Tibial artery (tissue), 4 donors: ENCODE measurements around the gene CROCC2.

Source experiments
- DNase-seq, 2 donors: peaks; one replicate each; pipeline ENCODE4 v3.0.0-alpha.2; 2019
- H3K27ac ChIP-seq, 2 donors: fragments of 200-600 bp; sonication (generic) in 1 of 2; 1 replicate in 1 of 2; 2 replicates in 1 of 2; pipeline ENCODE4 v1.5.1; 2018 to 2019; ENCODE audit warnings: mild to moderate bottlenecking in 1 of 2
- H3K27me3 ChIP-seq, 2 donors: fragments of 200-600 bp; sonication (generic) in 1 of 2; one replicate each; pipeline versions ENCODE4 v1.5.1 to v1.6.0; 2016 to 2019
- H3K36me3 ChIP-seq, 3 donors: fragments of 200-600 bp; sonication (generic) in 2 of 3; one replicate each; pipeline ENCODE4 v1.5.1; 2016 to 2019; ENCODE audit warnings: mild to moderate bottlenecking in 2 of 3
- H3K4me1 ChIP-seq, 4 donors: fragments of 200-600 bp; sonication (generic) in 2 of 4; 1 replicate in 3 of 4; 2 replicates in 1 of 4; pipeline ENCODE4 v1.5.1; 2016 to 2019
- H3K4me3 ChIP-seq, 2 donors: fragments of 200-600 bp; sonication (generic) in 1 of 2; 1 replicate in 1 of 2; 2 replicates in 1 of 2; pipeline ENCODE4 v1.5.1; 2018 to 2019; ENCODE audit warnings: mild to moderate bottlenecking in 2 of 2
- H3K9me3 ChIP-seq, 3 donors: fragments of 200-600 bp; sonication (generic) in 1 of 3; one replicate each; pipeline ENCODE4 v1.5.1; 2016 to 2019
- CTCF ChIP-seq, 2 experiments: fragments of 200-600 bp in 1 of 2; fragments of 450-650 bp in 1 of 2; IDR thresholded peaks; one replicate each; pipeline ENCODE4 v1.5.1; 2017 to 2019; ENCODE audit warnings: antibody characterized with exemption in 2 of 2, mild to moderate bottlenecking in 1 of 2, moderate library complexity in 1 of 2
- intact Hi-C: fragments of 100-400 bp; cut with DNase I; formaldehyde crosslinking; loops from one replicate; pipeline ENCODE4 v1.15.0; 2023; ENCODE audit warnings: low total_unique reads

CROCC2 gene

GRCh38 chr2:240988146-240988545 is 82.0 kb downstream of the CROCC2 start:
- no peak overlapping the region for H3K4me3 ChIP-seq
- peaks cover 0 to 31% of the 10 kb centered on the region in 2 donors for H3K27me3 ChIP-seq
- H3K4me1 ChIP-seq = peaks cover 0 to 50% (median 40%) of the 10 kb centered on the region in 4 donors
- DNase-seq = peak; percentile 18 to 63
- intact Hi-C loops = no loop called here
- TF ChIP-seq CTCF (IDR thresholded peaks at IDR 0.05) = no peak
- no peaks in the 10 kb centered on the region for H3K36me3 ChIP-seq
- H3K27ac ChIP-seq = peak overlapping the region; percentile 2 to 8
- peaks cover 0 to 15% (median 9%) of the 10 kb centered on the region in 3 donors for H3K9me3 ChIP-seq

GRCh38 chr2:240988571-240989271 is 82.6 kb downstream of the CROCC2 start:
- H3K9me3 ChIP-seq = peaks cover 0 to 15% (median 9%) of the 10 kb centered on the region in 3 donors
- peaks cover 0 to 50% (median 37%) of the 10 kb centered on the region in 4 donors for H3K4me1 ChIP-seq
- DNase-seq = peak; percentile 17 to 61
- no peaks in the 10 kb centered on the region for H3K36me3 ChIP-seq
- peaks cover 0 to 27% of the 10 kb centered on the region in 2 donors for H3K27me3 ChIP-seq
- H3K4me3 ChIP-seq = no peak overlapping the region
- TF ChIP-seq CTCF (IDR thresholded peaks at IDR 0.05) = no peak
- intact Hi-C loops = no loop called here
- no peak overlapping the region for H3K27ac ChIP-seq

GRCh38 chr2:240989451-240990265 is 83.5 kb downstream of the CROCC2 start:
- DNase-seq = peak; percentile 29 to 64
- no peaks in the 10 kb centered on the region for H3K36me3 ChIP-seq
- peaks cover 0 to 25% of the 10 kb centered on the region in 2 donors for H3K27me3 ChIP-seq
- TF ChIP-seq CTCF (IDR thresholded peaks at IDR 0.05) = peak in 1 of 2 experiments; percentile 27
- H3K9me3 ChIP-seq = peaks cover 0 to 15% (median 9%) of the 10 kb centered on the region in 3 donors
- H3K4me3 ChIP-seq = no peak overlapping the region
- H3K27ac ChIP-seq = no peak overlapping the region
- intact Hi-C loops = no loop called here
- peaks cover 0 to 58% (median 38%) of the 10 kb centered on the region in 4 donors for H3K4me1 ChIP-seq

- Histone ChIP-seq H3K27me3 (peaks cover 0 to 25% of the 10 kb centered on the region in 2 donors), H3K27ac (no peak overlapping the region), H3K4me3 (no peak overlapping the region), H3K4me1 (peaks cover 0 to 63% (median 41%) of the 10 kb centered on the region in 4 donors), H3K36me3 (no peaks in the 10 kb centered on the region), H3K9me3 (peaks cover 0 to 15% (median 9%) of the 10 kb centered on the region in 3 donors)
- no peak for TF ChIP-seq CTCF (IDR thresholded peaks at IDR 0.05)
- no peak for DNase-seq
- intact Hi-C loops = no loop called here
Observed at GRCh38 chr2:240990266-240990529, 84.1 kb downstream of the CROCC2 start.

GRCh38 chr2:240990726-240991377 is 84.7 kb downstream of the CROCC2 start:
- Histone ChIP-seq H3K9me3 (peaks cover 0 to 15% (median 9%) of the 10 kb centered on the region in 3 donors), H3K36me3 (no peaks in the 10 kb centered on the region), H3K27me3 (peaks cover 0 to 25% of the 10 kb centered on the region in 2 donors), H3K4me3 (no peak overlapping the region), H3K4me1 (peaks cover 0 to 70% (median 44%) of the 10 kb centered on the region in 4 donors), H3K27ac (peak overlapping the region; percentile 69 to 77)
- peak; percentile 19 to 67 for DNase-seq
- TF ChIP-seq CTCF (IDR thresholded peaks at IDR 0.05) = no peak
- intact Hi-C loops = no loop called here
